Thoracic aorta (tissue), 2 donors: ENCODE measurements around the gene ZNF385B. TPM values are rescaled to one million over a fixed set of nuclear protein-coding genes. Genes with fewer than 3 reads are reported as not detected.

Source experiments
- ATAC-seq: fragments of 150-250 bp; one replicate; pipeline ENCODE4 v1.8.0; 2017; ENCODE audit warnings: low read depth; ENCODE audit not compliant: insufficient number of reproducible peaks, low FRiP score
- DNase-seq: peaks from one replicate; pipeline ENCODE4 v3.0.0-alpha.2; 2020; ENCODE audit warnings: low spot score
- H3K27ac ChIP-seq, 2 donors: fragments of 200-600 bp; sonication (generic); 1 replicate in 1 of 2; 2 replicates in 1 of 2; pipeline ENCODE4 v1.5.1; 2016; ENCODE audit warnings: mild to moderate bottlenecking in 2 of 2, moderate library complexity in 2 of 2
- H3K27me3 ChIP-seq: fragments of 200-600 bp; sonication (generic); replicated peaks from 2 replicates; pipeline ENCODE4 v1.6.0; 2016; ENCODE audit warnings: mild to moderate bottlenecking; ENCODE audit not compliant: insufficient read depth
- H3K36me3 ChIP-seq: fragments of 200-600 bp; sonication (generic); one replicate; pipeline ENCODE4 v1.5.1; 2016
- H3K4me1 ChIP-seq, 2 donors: fragments of 200-600 bp; sonication (generic); 1 replicate in 1 of 2; 2 replicates in 1 of 2; pipeline versions ENCODE4 v1.5.1 to v1.6.0; 2016; ENCODE audit warnings: low read depth in 2 of 2, mild to moderate bottlenecking in 1 of 2; ENCODE audit not compliant: control insufficient read depth in 1 of 2
- H3K4me3 ChIP-seq: fragments of 200-600 bp; sonication (generic); 2 replicates; pipeline ENCODE4 v1.5.1; 2016; ENCODE audit warnings: mild to moderate bottlenecking
- H3K9me3 ChIP-seq: fragments of 200-600 bp; sonication (generic); 2 replicates; pipeline ENCODE4 v1.5.1; 2016
- CTCF ChIP-seq: fragments of 200-600 bp; sonication (generic); IDR thresholded peaks from one replicate; pipeline ENCODE4 v1.5.1; 2019; ENCODE audit warnings: antibody characterized with exemption
- total RNA-seq, 2 donors: library from RNA; depleted of rRNA; stranded (reverse); fragments of >200 nt; gene quantifications; one replicate each; pipeline versions ENCODE4 v1.1.0 to v1.2.3, GENCODE V29; 2016

Gene ZNF385B
- total RNA-seq, 2 donors from 2014 or later, result 0.41 to 1.9 TPM

- no peak for ATAC-seq
- no peaks in the 10 kb centered on the region for H3K36me3 ChIP-seq
- H3K27ac ChIP-seq, result no peak overlapping the region
- peak overlapping the region; percentile 72 for H3K4me3 ChIP-seq
- H3K27me3 ChIP-seq, result no peaks in the 10 kb centered on the region
- TF ChIP-seq CTCF, result no peak
- DNase-seq, result no peak
- no peaks in the 10 kb centered on the region for H3K9me3 ChIP-seq
- H3K4me1 ChIP-seq, result peaks cover 0 to 17% of the 10 kb centered on the region in 2 donors
Observed at GRCh38 chr2:179861027-179861415, 391 bp downstream of the ZNF385B start.

DNA sequence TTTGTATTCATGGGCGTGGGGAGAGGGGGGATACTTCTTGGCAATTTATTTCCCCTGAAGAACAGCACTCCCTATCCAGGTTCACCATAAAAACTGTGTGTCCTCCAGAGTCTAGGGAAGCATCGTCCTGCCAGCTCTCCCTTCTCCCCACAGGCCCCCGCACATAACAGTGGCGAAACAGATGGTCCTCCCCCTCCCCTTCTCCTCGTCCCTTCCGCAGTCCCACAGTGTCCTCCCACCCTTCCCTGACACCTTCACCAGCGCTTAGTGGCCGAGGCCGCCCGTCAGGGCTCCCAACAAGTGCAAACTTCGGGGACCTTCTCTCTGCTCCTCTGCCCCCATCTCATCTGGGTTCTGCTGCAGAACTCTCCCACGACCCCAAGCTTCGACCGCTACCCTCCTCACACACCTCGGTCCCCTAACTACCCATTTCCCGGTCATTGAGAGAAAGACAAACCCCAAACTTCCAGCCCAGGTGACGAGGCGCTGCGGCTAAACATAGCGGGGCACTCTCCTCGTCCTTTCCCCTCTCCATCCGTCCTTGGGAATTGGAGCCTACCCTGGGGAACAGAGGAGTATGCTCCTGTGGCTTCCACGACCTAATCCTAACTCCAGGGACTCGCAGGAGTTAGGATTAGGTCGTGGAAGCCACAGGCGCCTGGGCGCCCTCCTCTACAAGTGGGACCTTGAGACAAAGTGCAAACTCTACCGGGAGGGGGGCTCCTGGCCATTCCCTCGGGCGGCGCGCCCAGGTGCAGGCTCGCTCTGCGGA is 971 bp downstream of the ZNF385B start:
- H3K36me3 ChIP-seq, result no peaks in the 10 kb centered on the region
- peak overlapping the region; percentile 72 for H3K4me3 ChIP-seq
- H3K27ac ChIP-seq, result no peak overlapping the region
- no peak for DNase-seq
- H3K4me1 ChIP-seq, result peaks cover 0 to 17% of the 10 kb centered on the region in 2 donors
- no peaks in the 10 kb centered on the region for H3K9me3 ChIP-seq
- TF ChIP-seq CTCF, result no peak
- no peak for ATAC-seq
- no peaks in the 10 kb centered on the region for H3K27me3 ChIP-seq

DNA sequence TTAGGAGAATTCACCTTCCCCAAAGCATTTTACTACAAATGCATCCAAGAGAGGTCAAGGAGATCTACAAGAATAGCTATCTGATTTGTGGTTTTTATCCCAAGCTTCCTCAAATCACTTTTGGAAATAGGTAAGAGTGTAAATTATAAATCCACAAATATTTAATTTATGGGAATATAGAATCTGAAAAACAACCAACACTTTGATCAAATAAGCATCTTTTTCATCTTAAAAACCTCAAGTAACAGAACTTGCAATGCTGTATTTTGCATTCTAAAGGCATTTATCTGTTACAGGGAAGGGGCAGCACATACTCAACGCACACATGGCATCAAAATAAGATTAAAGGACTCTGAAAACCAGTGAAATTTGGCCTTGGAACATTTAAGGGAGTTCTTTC is 1.9 kb downstream of the ZNF385B start:
- ATAC-seq, result no peak
- TF ChIP-seq CTCF, result no peak
- no peaks in the 10 kb centered on the region for H3K27me3 ChIP-seq
- DNase-seq, result no peak
- H3K4me1 ChIP-seq, result peaks cover 0 to 17% of the 10 kb centered on the region in 2 donors
- no peaks in the 10 kb centered on the region for H3K36me3 ChIP-seq
- no peaks in the 10 kb centered on the region for H3K9me3 ChIP-seq
- H3K27ac ChIP-seq, result no peak overlapping the region
- peak overlapping the region; percentile 72 for H3K4me3 ChIP-seq

GRCh38 chr2:179857236-179857635 is 4.2 kb downstream of the ZNF385B start:
- peaks cover 0 to 17% of the 10 kb centered on the region in 2 donors for H3K4me1 ChIP-seq
- TF ChIP-seq CTCF, result no peak
- no peak overlapping the region for H3K27ac ChIP-seq

DNA sequence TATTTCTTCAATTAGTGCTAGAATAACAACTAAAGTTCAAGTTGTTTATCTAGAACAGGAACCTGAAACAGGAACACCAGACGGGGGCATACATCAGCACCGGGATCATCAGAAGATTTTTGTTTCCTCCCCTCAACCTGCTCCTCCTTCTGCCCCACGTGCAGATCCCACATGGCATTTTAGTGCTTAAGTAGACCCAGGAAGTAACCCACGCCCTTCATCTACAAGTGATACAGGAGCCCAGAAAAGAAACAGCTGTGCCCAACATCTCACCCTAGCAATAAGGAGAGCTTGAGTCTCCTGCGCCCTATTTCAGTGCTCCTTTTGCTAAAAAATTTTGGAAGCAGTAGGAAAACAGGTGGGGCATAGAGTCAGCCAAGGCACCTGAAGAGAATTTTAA is 5.2 kb downstream of the ZNF385B start:
- Histone ChIP-seq H3K27ac (no peak overlapping the region), H3K27me3 (no peaks in the 10 kb centered on the region), H3K9me3 (no peaks in the 10 kb centered on the region), H3K4me3 (no peak overlapping the region), H3K36me3 (no peaks in the 10 kb centered on the region), H3K4me1 (peaks cover 0 to 9% of the 10 kb centered on the region in 2 donors)
- ATAC-seq, result no peak
- no peak for TF ChIP-seq CTCF
- no peak for DNase-seq

More at GRCh38 chr2:179857236-179857635, 4.2 kb downstream of the ZNF385B start:
- ATAC-seq, result no peak
- no peaks in the 10 kb centered on the region for H3K36me3 ChIP-seq
- H3K4me3 ChIP-seq, result no peak overlapping the region
- no peak for DNase-seq
- H3K27me3 ChIP-seq, result no peaks in the 10 kb centered on the region
- H3K9me3 ChIP-seq, result no peaks in the 10 kb centered on the region
